COLO668 (cell line): ENCODE results near the gene TPD52L2.
"Not testable (repeated sequence)": the region's sequence is repeated elsewhere in the genome, so short reads cannot be mapped to it uniquely, and the experiment has no call there.

ENCODE experiments used
- DNase-seq: peaks from one replicate; lab custom pipeline; 2025; ENCODE audit not compliant: unreplicated experiment; lab: John Stamatoyannopoulos, UW

The TPD52L2 gene

DNA sequence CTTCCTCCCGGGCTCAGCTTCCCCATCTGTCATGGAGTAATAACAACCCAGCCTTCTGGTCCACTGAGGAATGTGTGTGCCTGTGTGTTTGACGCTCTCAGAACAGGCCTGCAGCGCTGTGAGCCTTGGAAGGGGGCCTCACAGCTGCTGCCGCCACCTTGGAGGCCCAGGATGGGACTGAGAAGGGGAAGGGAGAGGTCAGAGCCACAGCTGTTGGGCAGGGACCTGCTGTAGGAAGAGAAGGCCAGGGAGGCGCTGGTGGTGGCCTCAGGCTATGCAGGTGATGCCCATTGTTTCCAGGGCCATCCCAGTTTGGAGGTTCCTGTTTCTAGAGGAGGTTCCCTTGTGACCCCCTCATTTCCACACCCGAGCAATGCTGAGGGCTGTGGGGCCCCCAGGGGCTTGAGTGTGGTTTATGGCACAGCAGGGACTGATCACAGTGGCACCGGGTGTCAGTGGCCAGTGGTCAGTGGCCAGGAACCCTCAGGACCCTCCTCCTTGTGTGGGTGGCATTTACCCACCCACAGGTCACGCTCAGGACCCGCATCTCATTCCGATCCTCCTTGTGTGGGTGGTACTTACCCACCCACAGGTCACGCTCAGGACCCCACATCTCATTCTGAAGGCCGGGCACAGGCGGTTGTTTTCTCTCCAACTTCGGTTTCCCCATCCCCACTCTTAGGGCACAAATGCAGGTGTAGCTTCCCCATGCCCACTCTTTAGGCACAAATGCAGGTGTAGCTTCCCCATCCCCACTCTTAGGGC lies 14.0 kb downstream of the TPD52L2 start:
- no peak for DNase-seq

DNA sequence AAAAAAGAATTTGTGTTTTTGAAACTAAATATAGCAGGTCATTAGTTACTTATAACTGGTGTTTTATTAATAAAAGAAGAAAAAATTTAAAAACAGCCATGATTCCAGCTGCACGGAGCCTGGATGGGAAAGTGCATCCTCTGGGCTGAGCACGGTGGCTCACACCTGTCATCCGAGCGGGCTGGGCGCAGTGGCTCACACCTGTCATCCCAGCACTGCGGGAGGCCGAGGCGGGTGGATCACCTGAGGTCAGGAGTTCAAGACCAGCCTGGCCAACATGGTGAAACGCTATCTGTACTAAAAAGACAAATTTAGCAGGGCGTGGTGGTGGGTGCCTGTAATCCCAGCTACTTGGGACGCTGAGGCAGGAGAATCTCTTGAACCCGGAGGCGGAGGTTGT lies 15.8 kb downstream of the TPD52L2 start:
- DNase-seq: not testable (repeated sequence)

DNA sequence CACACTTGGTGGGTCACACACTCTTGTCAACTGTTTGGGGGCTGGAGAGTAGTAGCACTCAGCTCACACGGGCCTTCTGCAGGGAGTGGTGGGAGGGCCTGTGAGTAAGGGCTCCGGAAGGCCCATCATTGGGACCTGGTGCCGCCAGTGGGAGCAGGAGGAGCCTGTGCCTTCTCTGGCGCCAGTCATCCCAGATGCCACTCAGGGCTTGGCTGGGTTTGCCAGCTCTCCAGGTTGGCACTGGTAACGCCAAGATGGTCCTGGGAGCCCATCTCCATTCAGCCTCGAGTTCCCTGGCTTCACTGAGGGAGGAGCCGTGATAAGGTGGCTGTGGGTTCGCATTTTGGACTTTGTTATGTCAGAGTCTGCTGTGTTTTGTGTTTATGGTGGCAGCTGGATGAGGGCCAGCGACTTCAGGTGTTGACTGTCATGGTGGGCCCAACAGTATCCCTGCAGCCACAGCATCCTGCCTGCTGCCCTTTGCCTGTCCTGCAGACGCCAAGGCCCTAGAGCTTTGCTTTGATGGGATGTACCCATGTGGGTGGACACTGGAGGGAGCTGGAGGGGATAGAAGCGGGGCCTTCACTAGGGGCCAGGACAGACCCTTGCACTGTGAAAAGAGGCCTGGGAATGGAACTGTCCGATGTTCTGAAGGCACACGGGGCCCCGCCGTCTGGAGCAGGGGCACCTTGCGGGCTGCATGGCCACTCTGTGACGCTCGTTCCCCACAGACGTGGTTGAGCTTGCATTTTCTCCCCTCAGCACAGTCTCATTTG lies 16.6 kb downstream of the TPD52L2 start:
- DNase-seq: no peak

- no peak for DNase-seq
Observed at GRCh38 chr20:63882257-63883200, 17.5 kb downstream of the TPD52L2 start.

DNA sequence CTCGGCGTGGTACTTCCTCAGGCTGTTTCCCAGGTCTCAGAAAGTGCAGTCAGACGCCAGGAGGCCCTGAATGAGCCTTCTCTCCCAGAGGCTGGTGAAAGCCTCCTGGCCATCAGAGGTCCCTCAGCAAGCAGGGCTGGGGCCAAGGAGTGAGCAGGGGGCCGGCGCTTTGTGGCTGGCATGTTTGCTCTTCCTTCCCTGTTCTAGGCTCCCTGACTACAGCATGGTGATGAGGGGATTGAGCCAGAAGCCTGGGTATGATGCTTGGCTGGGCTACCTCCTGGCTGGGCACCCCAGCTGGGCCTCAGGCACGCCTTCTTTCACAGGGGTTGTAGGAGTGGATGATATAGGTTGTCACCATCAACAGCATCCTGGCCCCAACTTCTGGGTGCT lies 18.1 kb downstream of the TPD52L2 start:
- DNase-seq: no peak

DNA sequence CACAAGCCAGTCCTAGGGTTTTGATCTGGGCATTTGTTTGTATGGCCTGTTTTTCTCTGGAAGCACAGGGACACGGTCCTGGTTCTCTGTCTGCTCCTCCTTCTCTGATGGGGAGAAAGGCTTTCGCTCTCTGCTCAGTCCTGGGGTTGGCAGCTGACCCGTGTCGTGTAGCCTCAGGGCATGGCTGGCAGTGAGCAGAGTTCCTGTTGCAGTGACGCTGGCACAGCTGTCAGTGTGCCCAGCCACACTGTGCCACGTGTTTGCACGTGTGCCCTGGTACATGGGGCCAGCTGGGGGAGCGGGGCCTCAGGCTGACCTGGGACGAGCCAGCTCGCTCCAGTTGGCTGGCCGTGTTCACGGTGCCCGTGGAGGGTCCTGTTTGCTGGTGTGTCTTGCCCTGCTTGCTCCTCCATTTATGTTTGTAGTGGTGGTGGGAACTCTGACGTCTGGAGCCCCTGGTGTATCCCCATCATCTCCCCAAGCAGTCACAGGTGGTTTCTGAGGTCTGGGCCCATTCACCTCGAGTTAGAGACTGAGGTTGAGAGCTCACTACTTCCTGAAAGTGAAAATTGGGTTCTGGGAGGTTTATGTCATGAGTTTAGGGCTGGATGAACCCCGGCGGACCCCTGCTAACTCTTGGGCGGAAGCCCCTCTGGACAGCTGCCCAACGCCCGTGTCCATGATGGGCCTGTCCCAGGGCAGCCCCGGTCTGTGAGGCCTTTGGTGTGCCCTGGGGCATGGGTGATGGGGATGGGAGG lies 19.6 kb downstream of the TPD52L2 start:
- no peak for DNase-seq

DNA sequence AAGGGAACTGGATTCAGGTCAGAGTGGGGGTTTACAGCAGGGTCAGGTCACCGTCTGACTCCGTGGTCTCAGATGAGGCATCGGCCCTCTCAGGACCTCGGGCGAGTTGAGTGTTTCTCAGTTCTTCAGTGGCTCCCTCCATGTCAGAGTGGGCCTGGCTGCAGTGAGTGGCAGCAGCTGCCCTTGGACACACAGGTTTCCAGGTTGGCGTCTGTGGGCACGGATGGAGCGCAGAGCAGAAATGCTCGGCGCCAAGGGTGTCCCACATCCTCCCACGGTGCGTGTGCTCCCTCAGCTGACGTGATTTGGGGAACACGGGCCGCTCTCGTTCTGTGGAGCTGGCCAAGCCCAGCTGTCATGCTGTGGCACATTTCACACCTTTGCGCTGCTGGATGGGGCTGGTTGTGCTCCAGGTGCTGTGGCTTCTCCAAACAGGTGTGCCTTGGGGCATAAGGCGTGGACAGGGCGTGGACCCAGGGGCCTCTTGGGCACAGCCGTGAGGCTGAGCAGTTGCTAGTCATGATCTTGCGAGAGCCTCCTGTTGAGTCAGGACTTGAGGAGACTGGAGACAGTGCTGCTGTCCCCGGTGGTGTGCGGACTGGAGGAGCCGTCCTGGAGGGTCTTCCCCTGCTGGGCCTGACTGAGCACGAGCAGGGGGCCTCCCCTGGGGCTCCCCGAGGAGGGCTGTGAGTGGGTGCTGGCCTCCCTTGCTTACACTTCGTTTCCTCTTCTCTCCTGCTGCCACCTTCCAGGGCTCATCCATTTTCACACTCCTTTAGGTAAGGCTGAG lies 20.4 kb downstream of the TPD52L2 start:
- DNase-seq: no peak

GRCh38 chr20:63886054-63886419 lies 21.0 kb downstream of the TPD52L2 start:
- no peak for DNase-seq

DNA sequence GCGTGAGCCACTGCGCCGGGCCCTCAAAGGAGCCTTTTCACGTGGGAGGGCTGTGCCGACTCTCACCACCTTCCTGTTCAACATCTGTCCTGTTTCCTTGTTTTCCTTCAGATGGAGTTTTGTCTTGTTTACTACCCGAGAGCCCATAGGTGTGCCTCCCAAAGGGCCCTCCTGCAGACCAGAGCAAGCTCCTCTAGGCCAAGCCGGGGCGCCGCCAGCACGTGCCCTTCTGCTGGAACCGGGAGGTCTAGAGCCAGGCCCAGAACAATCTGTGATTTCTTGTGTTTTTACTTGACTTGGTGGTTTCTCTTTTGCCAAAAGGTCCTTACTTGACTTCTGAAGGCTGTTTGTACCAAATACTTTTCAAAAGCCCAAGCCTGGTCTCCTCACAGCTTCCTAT lies 21.9 kb downstream of the TPD52L2 start:
- DNase-seq: no peak

- DNase-seq: no peak
Observed at GRCh38 chr20:63889241-63890200, 24.5 kb downstream of the TPD52L2 start.

GRCh38 chr20:63890201-63890576 lies 25.1 kb downstream of the TPD52L2 start:
- no peak for DNase-seq

DNA sequence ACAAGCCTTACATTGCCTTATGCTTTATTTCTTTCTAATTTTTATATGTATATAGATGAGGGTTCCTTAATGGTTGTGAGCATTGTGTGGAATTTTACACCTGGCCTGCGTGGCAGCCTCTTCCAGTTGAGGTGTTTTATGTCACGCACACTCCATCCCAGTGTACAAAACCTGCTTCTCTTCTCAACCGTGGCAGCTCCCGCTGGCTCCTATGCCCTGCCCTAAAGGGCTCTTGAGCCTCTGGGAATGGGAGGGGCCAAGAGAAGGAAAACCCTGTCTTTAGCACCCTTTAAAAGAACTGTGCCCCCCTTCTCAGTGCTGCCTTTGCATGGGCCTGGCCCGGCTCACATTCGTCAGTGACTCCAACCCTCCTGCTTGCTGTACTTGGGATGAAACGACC lies 25.5 kb downstream of the TPD52L2 start:
- DNase-seq: no peak

DNA sequence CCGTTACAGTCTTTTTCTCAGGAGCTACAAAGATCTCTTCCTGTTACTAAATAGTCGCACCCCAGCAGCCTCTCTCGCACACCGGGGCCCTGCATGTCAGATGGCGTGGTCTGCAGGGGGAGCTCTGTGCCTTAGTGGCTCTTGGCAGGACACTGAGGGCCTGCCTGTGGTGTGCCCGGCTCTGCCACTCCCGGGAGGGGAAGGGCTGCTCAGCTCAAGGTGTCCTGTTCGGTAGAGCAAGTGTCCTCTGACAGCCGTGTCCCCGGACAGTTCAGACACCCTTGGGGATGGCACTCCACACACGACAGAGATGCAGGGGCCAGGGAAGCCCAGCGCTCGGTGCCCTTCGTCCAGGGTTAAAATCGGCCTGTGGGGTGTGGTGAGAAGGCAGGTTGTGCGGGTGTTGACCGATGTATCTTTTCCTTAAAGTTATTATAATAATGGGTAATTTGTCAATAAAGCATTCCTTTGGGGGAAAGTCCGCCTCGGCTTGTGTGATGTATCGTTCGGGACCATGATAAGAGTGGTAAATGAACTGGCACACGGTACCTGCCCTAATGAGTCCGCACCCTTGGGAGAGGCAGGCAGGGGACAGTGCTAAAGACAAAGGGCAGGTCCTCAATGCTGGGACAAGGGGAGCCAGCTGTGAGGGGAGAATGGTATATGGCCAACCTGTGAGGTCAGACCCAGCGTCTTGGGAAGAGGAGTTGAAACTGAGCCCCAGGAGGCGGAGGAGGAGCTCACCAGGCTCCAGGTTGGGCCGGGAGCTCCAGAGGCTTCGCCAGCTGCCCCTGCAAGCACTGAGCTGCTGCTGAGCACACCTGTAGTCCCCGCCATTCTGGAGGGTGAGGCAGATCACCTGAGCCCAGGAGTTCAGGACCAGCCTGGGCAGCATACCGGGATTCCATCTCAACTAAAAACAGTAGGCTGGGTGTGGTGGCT lies 26.3 kb downstream of the TPD52L2 start:
- no peak for DNase-seq

DNA sequence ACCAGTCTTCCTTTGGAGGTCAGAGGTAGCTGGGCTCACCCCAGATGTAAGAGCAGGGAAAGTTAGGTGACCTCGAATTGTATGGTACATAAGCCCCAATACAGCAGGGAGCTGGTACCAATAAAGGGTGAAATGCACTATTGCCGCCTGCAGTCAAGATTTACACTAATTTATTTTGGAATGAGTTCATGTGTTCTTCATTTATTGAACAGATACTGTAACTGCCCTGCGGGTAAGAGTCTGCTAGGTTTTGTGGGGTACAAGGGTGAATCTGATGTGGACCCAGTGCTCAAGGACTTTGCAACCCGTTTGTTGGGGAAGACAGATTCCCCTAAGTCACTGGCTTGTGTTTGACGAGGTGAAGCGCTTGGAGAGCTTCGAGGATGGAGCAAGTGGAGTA lies 27.3 kb downstream of the TPD52L2 start:
- no peak for DNase-seq

DNA sequence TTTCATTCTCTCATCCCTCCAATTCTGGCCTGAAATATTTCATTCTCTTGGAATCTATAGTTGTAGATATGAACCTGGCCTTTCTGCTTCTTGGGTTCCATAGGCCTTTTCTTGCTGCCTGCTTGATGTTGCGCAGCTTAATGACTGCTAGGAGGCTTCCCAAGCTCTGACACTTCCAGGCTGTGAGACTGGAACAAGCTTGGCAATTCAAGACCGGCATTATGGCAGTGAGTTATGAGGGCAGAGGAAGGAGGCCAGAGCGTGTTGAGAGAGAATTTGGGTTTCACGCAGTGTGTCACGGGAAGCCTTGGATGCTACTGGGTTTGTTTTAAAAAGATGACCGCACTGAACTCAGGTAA lies 28.9 kb downstream of the TPD52L2 start:
- no peak for DNase-seq

DNA sequence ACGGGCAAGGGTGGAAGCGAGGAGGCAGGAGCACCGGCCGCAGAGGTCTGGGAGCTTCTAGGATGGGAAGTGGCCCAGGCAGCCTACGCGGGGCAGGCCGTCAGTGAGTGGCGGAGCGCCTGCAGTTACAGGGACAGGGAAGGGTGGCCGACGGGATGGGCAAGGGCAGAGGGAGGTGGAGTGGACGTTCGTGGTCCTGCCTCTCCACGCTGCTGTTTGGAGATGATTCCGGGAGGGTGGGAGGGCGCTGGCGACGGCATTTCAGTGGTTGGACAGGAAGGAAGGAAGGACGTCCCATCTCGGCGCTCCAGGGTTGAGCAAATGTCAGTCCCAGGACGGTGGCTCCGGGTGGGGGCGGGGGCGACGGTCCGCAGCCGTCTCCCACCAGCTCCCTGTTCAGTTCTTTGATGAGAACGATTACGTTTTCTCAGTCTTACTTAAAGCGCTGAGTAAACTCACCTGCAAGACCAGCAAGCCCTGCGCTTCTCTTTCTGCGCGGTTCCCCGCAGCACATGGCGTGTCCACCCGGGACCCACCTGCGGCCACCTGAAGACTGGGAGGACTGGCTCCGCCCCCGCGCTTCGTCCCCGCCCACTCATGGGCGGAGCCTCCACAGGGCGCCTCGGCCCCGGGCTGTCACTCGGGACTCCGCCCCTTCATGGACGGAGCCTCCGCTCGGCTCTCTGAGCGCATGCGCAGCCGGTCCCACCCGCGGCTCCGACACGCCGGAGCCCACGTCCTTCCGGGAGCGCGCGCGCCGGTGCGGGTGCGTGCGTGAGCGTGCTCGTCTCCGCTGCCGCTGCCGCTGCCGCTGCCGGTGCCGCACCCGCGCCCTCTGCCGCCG lies 29.5 kb downstream of the TPD52L2 start, which contains the start of gene DNAJC5:
Gene DNAJC5, plus strand, starts transcription at position 769 of the 844 bp plus-strand sequence. CDS start 33,220 bp downstream, outside the sequence.
- DNase-seq: peak; percentile 98
